Thoracic aorta (tissue), 2 donors: ENCODE results near the gene STAM. TPM values are rescaled to one million over a fixed set of nuclear protein-coding genes. Genes with fewer than 3 reads are reported as not detected.

Experiments
- ATAC-seq: fragments of 150-250 bp; one replicate; pipeline ENCODE4 v1.8.0; 2017; ENCODE audit warnings: low read depth; ENCODE audit not compliant: insufficient number of reproducible peaks, low FRiP score
- DNase-seq: peaks from one replicate; pipeline ENCODE4 v3.0.0-alpha.2; 2020; ENCODE audit warnings: low spot score
- H3K27ac ChIP-seq, 2 donors: fragments of 200-600 bp; sonication (generic); 1 replicate in 1 of 2; 2 replicates in 1 of 2; pipeline ENCODE4 v1.5.1; 2016; ENCODE audit warnings: mild to moderate bottlenecking in 2 of 2, moderate library complexity in 2 of 2
- H3K27me3 ChIP-seq: fragments of 200-600 bp; sonication (generic); replicated peaks from 2 replicates; pipeline ENCODE4 v1.6.0; 2016; ENCODE audit warnings: mild to moderate bottlenecking; ENCODE audit not compliant: insufficient read depth
- H3K36me3 ChIP-seq: fragments of 200-600 bp; sonication (generic); one replicate; pipeline ENCODE4 v1.5.1; 2016
- H3K4me1 ChIP-seq, 2 donors: fragments of 200-600 bp; sonication (generic); 1 replicate in 1 of 2; 2 replicates in 1 of 2; pipeline versions ENCODE4 v1.5.1 to v1.6.0; 2016; ENCODE audit warnings: low read depth in 2 of 2, mild to moderate bottlenecking in 1 of 2; ENCODE audit not compliant: control insufficient read depth in 1 of 2
- H3K4me3 ChIP-seq: fragments of 200-600 bp; sonication (generic); 2 replicates; pipeline ENCODE4 v1.5.1; 2016; ENCODE audit warnings: mild to moderate bottlenecking
- H3K9me3 ChIP-seq: fragments of 200-600 bp; sonication (generic); 2 replicates; pipeline ENCODE4 v1.5.1; 2016
- CTCF ChIP-seq: fragments of 200-600 bp; sonication (generic); IDR thresholded peaks from one replicate; pipeline ENCODE4 v1.5.1; 2019; ENCODE audit warnings: antibody characterized with exemption
- total RNA-seq, 2 donors: library from RNA; depleted of rRNA; stranded (reverse); fragments of >200 nt; gene quantifications; one replicate each; pipeline versions ENCODE4 v1.1.0 to v1.2.3, GENCODE V29; 2016

Gene STAM
- total RNA-seq, 2 donors from 2014 or later, result 26.1 to 28.4 TPM

GRCh38 chr10:17693009-17693408, 49.1 kb downstream of the STAM start:
- no peak for TF ChIP-seq CTCF
- no peak for DNase-seq
- Histone ChIP-seq H3K9me3 (no peaks in the 10 kb centered on the region), H3K4me1 (no peaks in the 10 kb centered on the region), H3K27me3 (no peaks in the 10 kb centered on the region), H3K4me3 (no peak overlapping the region), H3K27ac (no peak overlapping the region), H3K36me3 (peaks cover 3% of the 10 kb centered on the region)
- ATAC-seq, result no peak

- Histone ChIP-seq H3K27ac (no peak overlapping the region), H3K4me1 (no peaks in the 10 kb centered on the region), H3K9me3 (no peaks in the 10 kb centered on the region), H3K4me3 (no peak overlapping the region), H3K27me3 (no peaks in the 10 kb centered on the region), H3K36me3 (peaks cover 2% of the 10 kb centered on the region)
- no peak for TF ChIP-seq CTCF
- ATAC-seq, result no peak
- DNase-seq, result no peak
Measured at GRCh38 chr10:17698696-17699095, 54.7 kb downstream of the STAM start.

- DNase-seq (no peak), ATAC-seq (no peak)
- Histone ChIP-seq H3K9me3 (no peaks in the 10 kb centered on the region), H3K4me3 (no peak overlapping the region), H3K36me3 (peaks cover 3% of the 10 kb centered on the region), H3K4me1 (no peaks in the 10 kb centered on the region), H3K27ac (no peak overlapping the region), H3K27me3 (no peaks in the 10 kb centered on the region)
- no peak for TF ChIP-seq CTCF
Measured at GRCh38 chr10:17701301-17701700, 57.4 kb downstream of the STAM start.

DNA sequence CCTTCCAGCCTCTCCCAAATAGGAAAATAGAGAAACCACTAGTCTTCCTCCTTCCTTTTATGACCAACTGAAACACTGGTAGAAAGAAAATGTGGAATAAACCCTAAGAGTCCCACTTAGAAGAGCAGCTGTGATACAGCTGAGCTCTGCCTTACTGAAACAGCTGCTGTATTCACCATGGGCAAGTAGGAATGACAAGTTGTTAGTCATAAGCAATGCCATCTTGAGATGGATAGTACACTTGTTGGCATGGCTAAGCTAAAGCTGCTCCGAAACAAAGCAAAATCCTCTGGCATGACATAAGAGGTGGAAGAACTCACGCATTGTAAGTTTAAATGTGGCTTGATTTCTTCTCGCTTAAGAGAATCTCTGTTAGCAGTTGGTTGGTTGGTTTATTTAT, 59.8 kb downstream of the STAM start:
- Histone ChIP-seq H3K36me3 (peaks cover 10% of the 10 kb centered on the region), H3K27me3 (no peaks in the 10 kb centered on the region), H3K4me1 (no peaks in the 10 kb centered on the region), H3K4me3 (no peak overlapping the region), H3K9me3 (no peaks in the 10 kb centered on the region), H3K27ac (no peak overlapping the region)
- TF ChIP-seq CTCF, result no peak
- DNase-seq (no peak), ATAC-seq (no peak)

DNA sequence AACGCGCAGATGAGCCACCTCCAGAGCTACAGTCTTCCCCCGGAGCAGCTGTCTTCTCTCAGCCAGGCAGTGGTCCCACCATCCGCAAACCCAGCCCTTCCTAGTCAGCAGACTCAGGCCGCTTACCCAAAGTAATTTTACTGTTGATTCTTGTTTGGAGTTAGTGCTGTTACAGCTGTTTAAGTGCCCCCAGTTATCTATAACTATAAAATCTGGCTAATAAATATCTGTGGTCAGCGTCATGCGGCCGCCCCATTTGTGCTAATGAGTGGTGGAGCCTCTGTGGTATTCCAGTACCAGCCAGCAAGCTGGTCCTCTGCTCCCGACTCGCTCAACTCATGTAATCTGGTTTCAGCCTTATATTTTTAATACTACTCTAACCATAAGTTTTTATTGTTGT, 64.9 kb downstream of the STAM start:
- TF ChIP-seq CTCF, result no peak
- no peak for ATAC-seq
- Histone ChIP-seq H3K9me3 (no peaks in the 10 kb centered on the region), H3K4me3 (no peak overlapping the region), H3K4me1 (no peaks in the 10 kb centered on the region), H3K27ac (no peak overlapping the region), H3K36me3 (peaks cover 27% of the 10 kb centered on the region), H3K27me3 (no peaks in the 10 kb centered on the region)
- no peak for DNase-seq
